NCI-H2227 (cell line): ENCODE results near the gene TMEM176A.

ENCODE experiments used
- DNase-seq: peaks from one replicate; lab custom pipeline; 2025; ENCODE audit not compliant: unreplicated experiment; lab: John Stamatoyannopoulos, UW

Gene TMEM176A

GRCh38 chr7:150846291-150847115 lies 45.9 kb downstream of the TMEM176A start:
- no peak for DNase-seq

DNA sequence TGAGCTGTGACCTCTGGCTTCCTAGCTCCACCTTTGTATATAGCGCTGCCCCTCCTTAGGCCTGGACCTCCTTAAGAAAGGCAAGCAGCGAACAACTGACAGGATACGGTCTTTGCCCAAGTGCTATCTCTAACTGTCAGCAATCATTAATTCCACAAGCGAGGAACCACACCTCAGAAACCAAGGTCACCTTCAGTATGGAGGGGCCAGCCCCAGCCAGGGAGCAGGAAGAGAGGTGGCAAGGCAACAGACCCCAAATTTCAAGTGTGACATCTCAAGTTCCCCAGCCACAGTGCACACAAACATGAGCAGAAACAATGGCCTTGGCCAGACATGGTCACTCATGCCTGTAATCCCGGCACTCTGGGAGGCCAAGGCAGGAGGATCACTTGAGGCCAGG lies 47.0 kb downstream of the TMEM176A start:
- no peak for DNase-seq

DNA sequence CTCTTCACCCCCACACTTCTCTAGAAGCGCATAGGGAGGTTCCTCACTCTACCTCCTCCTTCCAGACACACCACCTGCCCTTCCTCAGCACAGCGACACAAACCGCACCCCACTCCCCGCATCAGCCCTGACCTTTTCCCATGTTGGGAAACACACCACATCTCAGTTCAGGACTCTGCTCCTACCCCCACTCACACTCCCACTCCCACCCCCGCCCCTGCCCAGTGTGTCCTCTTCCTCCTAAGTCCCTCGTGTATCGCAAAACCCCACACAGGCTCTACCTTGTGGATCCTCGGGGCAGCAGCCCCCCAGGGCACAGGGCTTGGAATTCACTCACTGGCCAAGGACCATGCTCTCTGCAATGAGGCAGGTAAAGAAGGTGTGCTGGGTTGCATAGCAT lies 47.5 kb downstream of the TMEM176A start:
- no peak for DNase-seq

DNA sequence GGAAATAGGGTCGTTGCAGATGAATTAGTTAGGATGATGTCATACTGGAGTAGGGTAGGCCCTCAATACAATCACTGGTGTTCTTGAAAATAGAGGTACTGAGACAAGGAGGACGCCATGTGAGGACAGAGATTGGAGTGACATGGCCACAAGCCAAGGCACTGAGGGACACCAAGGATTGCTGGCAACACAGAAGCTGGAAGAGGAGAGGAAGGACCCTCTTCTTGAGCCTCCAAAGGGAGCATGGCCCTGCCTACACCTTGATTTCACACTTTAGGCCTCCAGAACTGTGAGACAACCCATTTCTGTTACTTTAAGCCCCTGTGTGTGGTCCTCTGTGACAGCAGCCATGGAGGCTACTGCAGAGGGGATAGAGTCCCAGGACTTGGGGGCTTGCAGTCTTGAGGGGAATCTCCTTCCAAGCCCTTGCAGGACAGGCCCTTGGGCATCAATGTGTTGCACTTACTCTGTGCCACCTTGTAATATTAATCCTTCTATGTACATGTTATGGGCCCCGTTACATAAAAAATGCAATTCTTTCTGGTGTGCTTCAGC lies 48.1 kb downstream of the TMEM176A start:
- no peak for DNase-seq

GRCh38 chr7:150849204-150849775 lies 48.7 kb downstream of the TMEM176A start:
- DNase-seq = no peak

- no peak for DNase-seq
Measured at GRCh38 chr7:150850273-150850672, 49.7 kb downstream of the TMEM176A start.

DNA sequence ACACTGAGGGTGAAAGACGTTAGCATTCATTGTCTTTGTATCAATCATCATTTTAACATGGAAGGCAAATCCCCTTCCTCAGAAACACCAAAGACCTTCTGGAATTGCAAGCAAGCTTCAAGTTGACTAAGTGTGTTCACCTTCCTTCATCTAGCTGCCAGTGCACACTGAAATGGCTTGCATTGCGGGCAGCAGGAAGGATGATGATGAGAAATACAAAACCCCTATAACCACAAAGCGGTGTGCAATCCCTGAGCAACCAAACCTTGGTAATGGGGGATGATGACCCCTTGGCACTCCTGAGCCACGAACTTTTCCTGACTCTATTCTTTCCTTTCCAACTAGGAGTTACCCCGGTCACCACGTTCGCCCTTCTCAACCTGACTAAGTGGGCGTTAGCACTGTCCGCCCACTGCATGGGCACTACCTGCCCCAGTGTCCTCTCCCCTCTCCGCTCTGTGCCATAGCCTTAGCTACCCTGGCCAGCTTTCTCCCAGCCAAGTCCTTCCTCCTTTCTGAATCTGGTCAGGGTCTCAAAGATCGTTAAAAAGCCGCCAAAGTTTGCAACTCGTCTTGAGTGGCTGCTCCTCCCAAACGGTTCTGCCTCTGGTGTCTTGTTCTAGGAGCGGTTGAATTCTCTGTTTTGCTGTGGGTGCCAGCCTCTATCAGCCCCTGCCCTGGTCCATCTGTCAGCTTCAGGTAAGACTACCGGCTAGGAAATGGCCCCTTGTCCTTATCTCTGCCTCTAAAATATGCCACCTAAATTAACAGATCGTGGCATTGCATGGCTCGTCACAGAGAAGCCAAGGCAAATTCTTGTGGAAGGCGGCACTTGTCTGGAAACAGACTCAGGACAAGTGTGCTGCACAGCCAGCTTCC lies 51.2 kb downstream of the TMEM176A start:
- no peak for DNase-seq

GRCh38 chr7:150852371-150852905 lies 51.9 kb downstream of the TMEM176A start, which contains the start of gene AOC1:
Gene AOC1 (plus strand): TSS chr7:150852517. CDS start chr7:150856471, 3,954 bp downstream.
- DNase-seq = no peak

GRCh38 chr7:150854066-150855000 lies 53.8 kb downstream of the TMEM176A start:
- DNase-seq = no peak
